Panc1 (cell line): Measurements from ENCODE around the gene CHST15. TPM values are rescaled to one million over a fixed set of nuclear protein-coding genes. Genes with fewer than 3 reads are reported as not detected.

Experiments
- ATAC-seq: fragments of 200-7000 bp; cut with Tn5 transposase; 2 replicates; pipeline ENCODE4 v1.9.1; 2020; ENCODE audit warnings: mild to moderate bottlenecking, moderate library complexity
- BruUV-seq: library from RNA; stranded (reverse); fragments of 400-500 nt; replicated peaks from 2 replicates; lab custom pipeline; 2021; lab: Mats Ljungman, UMichigan
- CTCF ChIA-PET: fragments of 300-600 bp; sonication (Branson Sonifier 250); formaldehyde crosslinking; loops from one replicate; lab custom pipeline; 2022; ENCODE audit warnings: antibody characterized with exemption; lab: Charles Lee
- POLR2A ChIA-PET: fragments of 300-600 bp; sonication (Branson Sonifier 250); formaldehyde crosslinking; loops from one replicate; lab custom pipeline; 2022; ENCODE audit warnings: antibody characterized with exemption; lab: Charles Lee
- DNase-seq: peaks from one replicate; pipeline ENCODE4 v3.0.0-alpha.2; 2010; ENCODE audit warnings: low read depth, low spot score
- H3K27ac ChIP-seq: 2 replicates; pipeline ENCODE4 v1.5.1; 2011; ENCODE audit warnings: mild to moderate bottlenecking, low read length, inconsistent platforms
- H3K27me3 ChIP-seq: fragments of 200-500 bp; sonication (Bioruptor generic); 2 replicates; pipeline ENCODE4 v1.6.0; 2014; ENCODE audit warnings: low read length, inconsistent platforms; ENCODE audit not compliant: control insufficient read depth, insufficient read depth
- H3K36me3 ChIP-seq: fragments of 200-500 bp; sonication (Bioruptor generic); 2 replicates; pipeline ENCODE4 v1.5.1; 2014; ENCODE audit warnings: inconsistent platforms, mild to moderate bottlenecking, low read length, moderate library complexity; ENCODE audit not compliant: control insufficient read depth, insufficient read depth
- H3K4me1 ChIP-seq: 2 replicates; pipeline ENCODE4 v1.5.1; 2011; ENCODE audit warnings: inconsistent platforms, mild to moderate bottlenecking, low read length, moderate library complexity; ENCODE audit not compliant: control insufficient read depth, insufficient read depth
- H3K4me3 ChIP-seq, 2 experiments: 2 replicates each; pipeline ENCODE4 v1.5.1; 2011 to 2012; ENCODE audit warnings: low read depth in 2 of 2, low read length in 2 of 2, mild to moderate bottlenecking in 2 of 2, inconsistent platforms in 1 of 2, moderate library complexity in 1 of 2
- H3K9me3 ChIP-seq: fragments of 200-500 bp; sonication (Bioruptor generic); 2 replicates; pipeline ENCODE4 v1.5.1; 2014; ENCODE audit warnings: low read depth, mild to moderate bottlenecking, inconsistent platforms, low read length, moderate library complexity; ENCODE audit not compliant: control insufficient read depth, insufficient read depth
- POLR2AphosphoS5 ChIP-seq: IDR thresholded peaks from 2 replicates; pipeline ENCODE4 v1.6.1; 2012; ENCODE audit warnings: mild to moderate bottlenecking, low read depth, low read length, moderate library complexity
- SIN3A ChIP-seq: IDR thresholded peaks from 2 replicates; pipeline ENCODE4 v1.6.1; 2012; ENCODE audit warnings: low read depth, mild to moderate bottlenecking, low read length, moderate library complexity, borderline replicate concordance; ENCODE audit not compliant: insufficient read depth
- TCF7L2 ChIP-seq: IDR thresholded peaks from 2 replicates; pipeline ENCODE4 v1.6.1; 2011; ENCODE audit warnings: mild to moderate bottlenecking, low read depth, low read length, inconsistent platforms
- in situ Hi-C: cut with HindIII; loops from 2 replicates; pipeline ENCODE4 v1.10.0; 2016; ENCODE audit warnings: low sequenced_read_pairs, low pct_unique_long_range_greater_than_20kb
- intact Hi-C: fragments of 100-400 bp; cut with micrococcal nuclease; formaldehyde crosslinking; loops from one replicate; pipeline ENCODE4 v1.10.0; 2022; ENCODE audit not compliant: unreplicated experiment
- total RNA-seq: library from RNA; stranded (reverse); gene quantifications from one replicate; pipeline ENCODE4 v1.2.1, GENCODE V29; 2021; ENCODE audit not compliant: unreplicated experiment
- TF ChIP-seq, protein P1 (sequence below), 2 experiments: IDR thresholded peaks; 2 replicates each; pipeline ENCODE4 v1.6.1; 2011 to 2012; ENCODE audit warnings: low read depth in 2 of 2, control low read depth in 1 of 2, low read length in 1 of 2, mild to moderate bottlenecking in 1 of 2, moderate library complexity in 1 of 2; ENCODE audit not compliant: insufficient read depth in 1 of 2
- TF ChIP-seq, protein P2 (sequence below): fragments of 450-650 bp; IDR thresholded peaks from 2 replicates; pipeline ENCODE4 v1.5.1; 2017; ENCODE audit warnings: mild to moderate bottlenecking

CHST15 gene
- total RNA-seq, 1 experiment from 2014 or later: 33.2 TPM

DNA sequence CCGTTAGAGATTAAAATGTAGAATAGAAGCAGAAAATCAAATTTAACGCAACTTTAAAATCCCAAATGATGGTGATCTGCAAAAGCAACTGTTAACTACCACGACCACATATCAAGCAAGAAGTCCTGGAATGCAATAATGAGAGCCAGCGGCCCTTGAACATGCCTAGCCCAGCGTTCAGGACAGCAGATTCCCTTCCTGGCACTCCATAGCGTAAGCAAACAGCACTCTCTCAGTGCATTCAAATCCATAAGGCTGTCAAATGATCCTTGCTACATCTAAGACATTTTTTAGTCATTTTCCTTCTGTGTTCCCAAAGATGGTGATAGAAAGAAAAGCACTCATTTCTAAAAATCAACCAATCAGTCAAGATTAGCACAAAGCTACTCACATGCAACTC, 48.1 kb downstream of the CHST15 start:
- no TSS peak for BruUV-seq
- ChIA-PET CTCF (no interaction called here), POLR2A (no interaction called here)
- Histone ChIP-seq H3K4me1 (no peaks in the 10 kb centered on the region), H3K27ac (no peak overlapping the region), H3K4me3 (no peak overlapping the region), H3K27me3 (no peaks in the 10 kb centered on the region), H3K9me3 (no peaks in the 10 kb centered on the region), H3K36me3 (no peaks in the 10 kb centered on the region)
- in situ Hi-C loops: no loop called here
- intact Hi-C loops: no loop called here
- TF ChIP-seq SIN3A: no peak
- TF ChIP-seq TCF7L2: no peak
- no peak for TF ChIP-seq POLR2AphosphoS5
- TF ChIP-seq, protein P1, sequence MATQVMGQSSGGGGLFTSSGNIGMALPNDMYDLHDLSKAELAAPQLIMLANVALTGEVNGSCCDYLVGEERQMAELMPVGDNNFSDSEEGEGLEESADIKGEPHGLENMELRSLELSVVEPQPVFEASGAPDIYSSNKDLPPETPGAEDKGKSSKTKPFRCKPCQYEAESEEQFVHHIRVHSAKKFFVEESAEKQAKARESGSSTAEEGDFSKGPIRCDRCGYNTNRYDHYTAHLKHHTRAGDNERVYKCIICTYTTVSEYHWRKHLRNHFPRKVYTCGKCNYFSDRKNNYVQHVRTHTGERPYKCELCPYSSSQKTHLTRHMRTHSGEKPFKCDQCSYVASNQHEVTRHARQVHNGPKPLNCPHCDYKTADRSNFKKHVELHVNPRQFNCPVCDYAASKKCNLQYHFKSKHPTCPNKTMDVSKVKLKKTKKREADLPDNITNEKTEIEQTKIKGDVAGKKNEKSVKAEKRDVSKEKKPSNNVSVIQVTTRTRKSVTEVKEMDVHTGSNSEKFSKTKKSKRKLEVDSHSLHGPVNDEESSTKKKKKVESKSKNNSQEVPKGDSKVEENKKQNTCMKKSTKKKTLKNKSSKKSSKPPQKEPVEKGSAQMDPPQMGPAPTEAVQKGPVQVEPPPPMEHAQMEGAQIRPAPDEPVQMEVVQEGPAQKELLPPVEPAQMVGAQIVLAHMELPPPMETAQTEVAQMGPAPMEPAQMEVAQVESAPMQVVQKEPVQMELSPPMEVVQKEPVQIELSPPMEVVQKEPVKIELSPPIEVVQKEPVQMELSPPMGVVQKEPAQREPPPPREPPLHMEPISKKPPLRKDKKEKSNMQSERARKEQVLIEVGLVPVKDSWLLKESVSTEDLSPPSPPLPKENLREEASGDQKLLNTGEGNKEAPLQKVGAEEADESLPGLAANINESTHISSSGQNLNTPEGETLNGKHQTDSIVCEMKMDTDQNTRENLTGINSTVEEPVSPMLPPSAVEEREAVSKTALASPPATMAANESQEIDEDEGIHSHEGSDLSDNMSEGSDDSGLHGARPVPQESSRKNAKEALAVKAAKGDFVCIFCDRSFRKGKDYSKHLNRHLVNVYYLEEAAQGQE (IDR thresholded peaks at IDR 0.05; ENCODE audit: insufficient read depth in 1 of 2, low read depth in 2 of 2, low read length in 1 of 2): no peak
- TF ChIP-seq, protein P2, sequence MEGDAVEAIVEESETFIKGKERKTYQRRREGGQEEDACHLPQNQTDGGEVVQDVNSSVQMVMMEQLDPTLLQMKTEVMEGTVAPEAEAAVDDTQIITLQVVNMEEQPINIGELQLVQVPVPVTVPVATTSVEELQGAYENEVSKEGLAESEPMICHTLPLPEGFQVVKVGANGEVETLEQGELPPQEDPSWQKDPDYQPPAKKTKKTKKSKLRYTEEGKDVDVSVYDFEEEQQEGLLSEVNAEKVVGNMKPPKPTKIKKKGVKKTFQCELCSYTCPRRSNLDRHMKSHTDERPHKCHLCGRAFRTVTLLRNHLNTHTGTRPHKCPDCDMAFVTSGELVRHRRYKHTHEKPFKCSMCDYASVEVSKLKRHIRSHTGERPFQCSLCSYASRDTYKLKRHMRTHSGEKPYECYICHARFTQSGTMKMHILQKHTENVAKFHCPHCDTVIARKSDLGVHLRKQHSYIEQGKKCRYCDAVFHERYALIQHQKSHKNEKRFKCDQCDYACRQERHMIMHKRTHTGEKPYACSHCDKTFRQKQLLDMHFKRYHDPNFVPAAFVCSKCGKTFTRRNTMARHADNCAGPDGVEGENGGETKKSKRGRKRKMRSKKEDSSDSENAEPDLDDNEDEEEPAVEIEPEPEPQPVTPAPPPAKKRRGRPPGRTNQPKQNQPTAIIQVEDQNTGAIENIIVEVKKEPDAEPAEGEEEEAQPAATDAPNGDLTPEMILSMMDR: no peak
- no peak for DNase-seq
- ATAC-seq: no peak

DNA sequence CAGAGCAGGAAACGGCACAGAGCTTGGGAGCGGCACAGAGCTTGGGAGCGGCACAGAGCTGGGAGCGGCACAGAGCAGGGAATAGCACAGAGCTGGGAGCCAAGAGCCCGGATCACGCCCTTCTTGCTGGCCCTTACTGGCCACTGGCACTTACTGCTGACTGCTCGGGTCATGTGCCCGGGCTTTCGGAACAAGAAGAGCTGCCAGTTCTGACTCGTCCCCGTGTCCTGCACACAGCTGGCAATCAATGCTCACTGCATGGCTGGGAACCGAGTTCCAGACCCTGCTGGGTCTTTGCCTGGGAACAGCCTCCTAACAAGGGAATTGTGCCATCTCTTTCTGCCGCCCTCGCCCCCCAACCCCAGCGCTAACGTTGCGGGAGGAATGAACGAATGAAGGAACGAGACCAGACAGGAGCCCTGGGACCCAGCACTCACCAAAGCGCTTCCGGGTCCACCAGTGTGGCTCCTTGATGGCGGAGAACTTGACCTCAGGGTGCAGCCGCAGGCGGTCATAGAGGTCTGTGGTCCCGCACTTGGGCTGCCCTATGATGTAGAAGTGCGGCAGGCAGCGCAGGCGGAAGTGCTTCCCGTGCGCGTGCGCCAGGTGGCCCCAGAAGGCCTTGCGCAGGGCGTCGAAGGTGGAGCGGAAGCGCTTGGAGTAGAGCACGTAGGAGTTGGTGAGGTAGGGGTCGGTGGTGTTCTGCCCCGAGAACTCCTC, 49.1 kb downstream of the CHST15 start:
- Histone ChIP-seq H3K36me3 (no peaks in the 10 kb centered on the region), H3K27ac (no peak overlapping the region), H3K4me1 (no peaks in the 10 kb centered on the region), H3K4me3 (no peak overlapping the region), H3K9me3 (no peaks in the 10 kb centered on the region), H3K27me3 (no peaks in the 10 kb centered on the region)
- in situ Hi-C loops: no loop called here
- BruUV-seq: no TSS peak
- intact Hi-C loops: no loop called here
- POLR2A ChIA-PET: no interaction called here
- DNase-seq: no peak
- TF ChIP-seq, protein P1 (IDR thresholded peaks at IDR 0.05; ENCODE audit: insufficient read depth in 1 of 2, low read depth in 2 of 2, low read length in 1 of 2): no peak
- TF ChIP-seq POLR2AphosphoS5 (no peak), SIN3A (no peak), TCF7L2 (no peak)
- TF ChIP-seq, protein P2: no peak
- 0 out of 2 replicates have a peak, but pooled peaks have one; percentile 47 for ATAC-seq
- CTCF ChIA-PET: no interaction called here
